Mammary epithelial cell (primary cell): Measurements from ENCODE around the gene EIF1.
A peak's percentile ranks its signal among the peaks of the same experiment; 100 is the strongest.

ENCODE experiments used
- CTCF ChIP-seq, 2 donors: IDR thresholded peaks in 1 of 2; conservative IDR thresholded peaks in 1 of 2; 2 replicates each; pipeline ENCODE4 v1.5.1; 2011 to 2012; ENCODE audit warnings: inconsistent platforms in 2 of 2, low read length in 2 of 2, mild to moderate bottlenecking in 2 of 2, control low read depth in 1 of 2, low read depth in 1 of 2; ENCODE audit not compliant: insufficient read depth in 1 of 2; ENCODE audit errors: extremely low read depth in 1 of 2
- EZH2 ChIP-seq: IDR thresholded peaks from 2 replicates; pipeline ENCODE4 v1.6.1; 2012; ENCODE audit warnings: low read length, inconsistent platforms, borderline replicate concordance

- TF ChIP-seq CTCF (conservative IDR thresholded peaks at IDR 0.05 in 1 of 2, IDR thresholded peaks at IDR 0.05 in 1 of 2; ENCODE audit: extremely low read depth in 1 of 2, insufficient read depth in 1 of 2, low read depth in 1 of 2, low read length in 2 of 2) (peak; percentile 63 to 64), EZH2 (no peak)
Observed at GRCh38 chr17:41689497-41690299, 1.0 kb downstream of the EIF1 start.
